ENCODE measurements around the gene IDH1. TPM values are rescaled to one million over a fixed set of nuclear protein-coding genes. Genes with fewer than 3 reads are reported as not detected.
"Not testable (repeated sequence)": the region's sequence is repeated elsewhere in the genome, so short reads cannot be mapped to it uniquely, and the experiment has no call there.

The IDH1 gene
- total and polyA plus RNA-seq, 11 donors, result 16.0 to 115 (median 33.3) TPM

GRCh38 chr2:208228476-208228875, 26.4 kb downstream of the IDH1 start:
- ATAC-seq, result no peak
- intact Hi-C loops (cut with DNase I), result no loop called here
- no peaks in the 10 kb centered on the region for H3K4me1 ChIP-seq

GRCh38 chr2:208227581-208228232, 27.2 kb downstream of the IDH1 start:
- intact Hi-C loops (cut with DNase I), result no loop called here
- ATAC-seq (no peak), DNase-seq (peak in 1 of 5 donors; percentile 60)
- Histone ChIP-seq H3K9me3 (peaks cover 0 to 16% (median 0%) of the 10 kb centered on the region in 12 donors), H3K27me3 (no peaks in the 10 kb centered on the region), H3K4me1 (no peaks in the 10 kb centered on the region), H3K27ac (no peak overlapping the region), H3K4me3 (no peak overlapping the region), H3K36me3 (no peaks in the 10 kb centered on the region)
- WGBS, 4 donors, result 92 to 96% (median 95%) methylated on average over 14 to 33 of the region's 33 CpGs
- TF ChIP-seq POLR2A (IDR thresholded peaks at IDR 0.05) (no peak), CTCF (IDR thresholded peaks at IDR 0.05) (no peak)

More at GRCh38 chr2:208228476-208228875, 26.4 kb downstream of the IDH1 start:
- Histone ChIP-seq H3K9me3 (peaks cover 0 to 17% (median 0%) of the 10 kb centered on the region in 12 donors), H3K36me3 (no peaks in the 10 kb centered on the region), H3K27ac (no peak overlapping the region), H3K27me3 (no peaks in the 10 kb centered on the region), H3K4me3 (no peak overlapping the region)
- TF ChIP-seq CTCF (IDR thresholded peaks at IDR 0.05) (no peak), POLR2A (IDR thresholded peaks at IDR 0.05) (no peak)
- 15 to 68% (median 60%) methylated on average over 1 of the region's 1 CpG for WGBS, 4 donors
- no peak for DNase-seq

GRCh38 chr2:208224802-208225201, 30.1 kb downstream of the IDH1 start:
- 94 to 97% (median 96%) methylated on average over 2 of the region's 2 CpGs for WGBS, 4 donors
- no peaks in the 10 kb centered on the region for H3K36me3 ChIP-seq
- intact Hi-C loops (cut with DNase I), result no loop called here
- no peaks in the 10 kb centered on the region for H3K27me3 ChIP-seq
- no peaks in the 10 kb centered on the region for H3K4me1 ChIP-seq
- ATAC-seq, result no peak
- DNase-seq, result no peak
- H3K9me3 ChIP-seq, result no peaks in the 10 kb centered on the region
- no peak overlapping the region for H3K27ac ChIP-seq
- H3K4me3 ChIP-seq, result no peak overlapping the region
- TF ChIP-seq POLR2A (IDR thresholded peaks at IDR 0.05), result no peak
- no peak for TF ChIP-seq CTCF (IDR thresholded peaks at IDR 0.05)

- Histone ChIP-seq H3K4me1 (no peaks in the 10 kb centered on the region), H3K27ac (no peak overlapping the region), H3K36me3 (no peaks in the 10 kb centered on the region), H3K27me3 (no peaks in the 10 kb centered on the region), H3K9me3 (no peaks in the 10 kb centered on the region), H3K4me3 (no peak overlapping the region)
- ATAC-seq (no peak), DNase-seq (no peak)
- intact Hi-C loops (cut with DNase I), result no loop called here
- TF ChIP-seq CTCF (IDR thresholded peaks at IDR 0.05) (no peak), POLR2A (IDR thresholded peaks at IDR 0.05) (no peak)
- 83 to 92% (median 89%) methylated on average over 3 of the region's 3 CpGs for WGBS, 4 donors
Measured at GRCh38 chr2:208222351-208222750, 32.5 kb downstream of the IDH1 start.

- ATAC-seq; H3K9me3 ChIP-seq; H3K4me1 ChIP-seq; intact Hi-C loops (cut with DNase I); H3K27me3 ChIP-seq; H3K36me3 ChIP-seq; H3K4me3 ChIP-seq; H3K27ac ChIP-seq; DNase-seq: not testable (repeated sequence)
- 69 to 88% (median 81%) methylated on average over 3 of the region's 3 CpGs for WGBS, 4 donors
Measured at GRCh38 chr2:208221873-208222272, 33.0 kb downstream of the IDH1 start.
